Right lobe of liver (tissue), 4 donors: ENCODE measurements around the gene CDC25C.

Source experiments
- CTCF ChIP-seq, 4 donors: fragments of 200-600 bp in 3 of 4; fragments of 450-650 bp in 1 of 4; IDR thresholded peaks; one replicate each; pipeline versions ENCODE4 v1.5.1 to v1.8.0; 2016 to 2022; ENCODE audit warnings: antibody characterized with exemption in 4 of 4, mild to moderate bottlenecking in 2 of 4
- POLR2A ChIP-seq: fragments of 450-650 bp; IDR thresholded peaks from one replicate; pipeline ENCODE4 v1.6.1; 2017; ENCODE audit warnings: antibody characterized with exemption, mild to moderate bottlenecking
- donor health status: DM: no; HTN: no; CAD: no.
- donor health status: DM: no; HTN: no; CAD: no.
- donor health status: DM: no; HTN: yes; CAD: no.

GRCh38 chr5:138282920-138283742 is 48.5 kb downstream of the CDC25C start:
- TF ChIP-seq CTCF (IDR thresholded peaks at IDR 0.05) = peak; percentile 56 to 72 (median 68)
- TF ChIP-seq POLR2A = no peak
